OCI-LY3 (cell line): ENCODE measurements around the gene ASPN.

ENCODE experiments used
- H2AFZ ChIP-seq: fragments of 200-600, 300-600 bp; shearing (Covaris generic); 2 replicates; pipeline ENCODE4 v1.6.0; 2014; ENCODE audit warnings: antibody characterized with exemption, low read depth, low read length
- H3K27ac ChIP-seq: fragments of 200-600, 300-600 bp; sonication (generic); 2 replicates; pipeline ENCODE4 v1.5.1; 2014; ENCODE audit warnings: mild to moderate bottlenecking, low read length, moderate library complexity, mixed read lengths
- H3K27me3 ChIP-seq: fragments of 200-600, 300-600 bp; sonication (generic); 2 replicates; pipeline ENCODE4 v1.6.1; 2014; ENCODE audit warnings: low read depth, low read length, mixed read lengths
- H3K36me3 ChIP-seq: fragments of 200-600, 300-600 bp; sonication (generic); replicated peaks from 2 replicates; pipeline ENCODE3; 2014; ENCODE audit warnings: low read depth, low read length, mixed read lengths
- H3K4me1 ChIP-seq: fragments of 300-600, 200-600 bp; sonication (generic); 2 replicates; pipeline ENCODE4 v1.6.1; 2014; ENCODE audit warnings: low read length, mixed read lengths
- H3K4me2 ChIP-seq: fragments of 200-600, 300-600 bp; sonication (generic); 2 replicates; pipeline ENCODE4 v1.6.1; 2014; ENCODE audit warnings: low read length, mixed read lengths
- H3K4me3 ChIP-seq: fragments of 300-600, 200-600 bp; sonication (generic); 2 replicates; pipeline ENCODE4 v1.5.1; 2014; ENCODE audit warnings: antibody characterized with exemption, mild to moderate bottlenecking, low read length, moderate library complexity
- H3K79me2 ChIP-seq: fragments of 300-600, 200-600 bp; shearing (Covaris generic); 2 replicates; pipeline ENCODE4 v1.6.1; 2014; ENCODE audit warnings: mild to moderate bottlenecking, low read length, mixed read lengths
- H3K9ac ChIP-seq: fragments of 300-600, 200-600 bp; shearing (Covaris generic); 2 replicates; pipeline ENCODE4 v1.6.0; 2014; ENCODE audit warnings: mild to moderate bottlenecking, low read length, moderate library complexity
- H3K9me3 ChIP-seq: fragments of 200-600, 300-600 bp; shearing (Covaris generic); 2 replicates; pipeline ENCODE4 v1.6.1; 2014; ENCODE audit warnings: low read length, mixed read lengths; ENCODE audit not compliant: insufficient read depth
- H4K20me1 ChIP-seq: fragments of 200-600, 300-600 bp; sonication (generic); 2 replicates; pipeline ENCODE4 v1.6.1; 2016; ENCODE audit warnings: low read length, mixed read lengths; ENCODE audit not compliant: insufficient read depth
- CTCF ChIP-seq: fragments of 200-600, 300-600 bp; sonication (generic); IDR thresholded peaks from 2 replicates; pipeline ENCODE4 v1.5.1; 2014; ENCODE audit warnings: antibody characterized with exemption, low read length, low read depth
- EZH2phosphoT487 ChIP-seq: fragments of 200-600 bp; shearing (Covaris generic); IDR thresholded peaks from 2 replicates; pipeline ENCODE4 v1.6.1; 2018; ENCODE audit warnings: antibody characterized with exemption, mixed run types, low read depth

The ASPN gene

GRCh38 chr9:92507005-92507404, 24.7 kb upstream of the ASPN start:
- no peaks in the 10 kb centered on the region for H3K9me3 ChIP-seq
- TF ChIP-seq EZH2phosphoT487 (no peak), CTCF (no peak)
- no peaks in the 10 kb centered on the region for H3K36me3 ChIP-seq
- H3K9ac ChIP-seq = no peak overlapping the region
- peaks cover 7% of the 10 kb centered on the region for H3K4me1 ChIP-seq
- no peaks in the 10 kb centered on the region for H3K27me3 ChIP-seq
- no peaks in the 10 kb centered on the region for H3K79me2 ChIP-seq
- no peak overlapping the region for H3K4me2 ChIP-seq
- no peaks in the 10 kb centered on the region for H4K20me1 ChIP-seq
- no peak overlapping the region for H3K27ac ChIP-seq
- H2AFZ ChIP-seq = no peak overlapping the region
- H3K4me3 ChIP-seq = no peak overlapping the region

GRCh38 chr9:92506184-92506857, 24.0 kb upstream of the ASPN start:
- Histone ChIP-seq H3K4me2 (no peak overlapping the region), H2AFZ (no peak overlapping the region), H3K4me3 (no peak overlapping the region), H3K36me3 (no peaks in the 10 kb centered on the region), H4K20me1 (no peaks in the 10 kb centered on the region), H3K9ac (no peak overlapping the region), H3K9me3 (no peaks in the 10 kb centered on the region), H3K4me1 (peaks cover 7% of the 10 kb centered on the region), H3K27me3 (no peaks in the 10 kb centered on the region), H3K79me2 (no peaks in the 10 kb centered on the region), H3K27ac (no peak overlapping the region)
- TF ChIP-seq CTCF (no peak), EZH2phosphoT487 (no peak)

GRCh38 chr9:92504881-92505280, 22.6 kb upstream of the ASPN start:
- Histone ChIP-seq H3K79me2 (no peaks in the 10 kb centered on the region), H3K27ac (no peak overlapping the region), H3K4me2 (no peak overlapping the region), H3K36me3 (no peaks in the 10 kb centered on the region), H3K4me3 (no peak overlapping the region), H3K4me1 (no peaks in the 10 kb centered on the region), H2AFZ (no peak overlapping the region), H4K20me1 (no peaks in the 10 kb centered on the region), H3K27me3 (no peaks in the 10 kb centered on the region), H3K9ac (no peak overlapping the region), H3K9me3 (no peaks in the 10 kb centered on the region)
- TF ChIP-seq EZH2phosphoT487 (no peak), CTCF (no peak)

- Histone ChIP-seq H2AFZ (no peak overlapping the region), H3K4me1 (no peaks in the 10 kb centered on the region), H3K9me3 (no peaks in the 10 kb centered on the region), H3K36me3 (no peaks in the 10 kb centered on the region), H3K4me3 (no peak overlapping the region), H3K9ac (no peak overlapping the region), H4K20me1 (no peaks in the 10 kb centered on the region), H3K79me2 (no peaks in the 10 kb centered on the region), H3K4me2 (no peak overlapping the region), H3K27me3 (no peaks in the 10 kb centered on the region), H3K27ac (no peak overlapping the region)
- TF ChIP-seq EZH2phosphoT487 (no peak), CTCF (no peak)
Observed at GRCh38 chr9:92503156-92503555, 20.9 kb upstream of the ASPN start.
